ENCODE measurements around the gene GABPB1. TPM values are rescaled to one million over a fixed set of nuclear protein-coding genes. Genes with fewer than 3 reads are reported as not detected.

Gene GABPB1
- total RNA-seq, 1 donor from 2014 or later: 12.0 TPM

DNA sequence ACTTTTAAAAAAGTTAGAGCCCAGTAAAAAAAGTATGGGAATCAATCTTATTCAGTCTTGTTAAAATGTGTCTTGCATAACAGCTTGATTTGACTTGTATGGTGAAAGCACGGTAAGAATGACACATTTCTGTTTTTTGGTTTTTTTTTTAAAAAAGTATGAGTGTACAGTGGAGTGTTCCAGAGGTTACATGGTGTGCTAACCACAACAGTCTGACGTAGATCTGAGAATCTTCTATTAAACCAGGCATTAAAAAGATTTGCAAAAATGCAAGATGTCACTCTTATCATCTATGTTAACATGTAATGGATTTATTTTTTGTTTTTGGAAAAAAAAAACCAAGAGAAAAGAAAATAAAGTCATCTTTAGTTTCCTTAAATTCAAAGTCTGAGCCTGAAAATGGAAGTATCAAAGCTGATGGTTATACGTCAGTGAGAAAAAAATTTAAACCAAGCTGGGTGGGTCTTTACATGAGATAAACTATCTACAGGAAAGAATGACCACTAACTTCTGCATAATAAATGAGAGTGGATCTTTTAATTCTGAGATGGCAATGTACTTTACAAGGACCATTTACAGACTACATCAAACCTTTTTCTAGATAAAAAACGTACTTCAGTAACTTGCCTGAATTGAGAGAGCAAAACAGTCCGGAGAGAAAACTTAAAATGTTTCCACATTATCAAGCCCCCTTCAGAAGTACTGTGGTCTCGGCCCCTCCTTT, 1.6 kb downstream of the GABPB1 start:
- no peak for DNase-seq (ENCODE audit: low spot score)
- intact Hi-C loops (cut with DNase I): loop anchor here (10.0 kb wide), 1 partner anchor 551 kb away; the partner anchor contains the start of gene AP4E1

- no peak for DNase-seq (ENCODE audit: low spot score)
- intact Hi-C loops (cut with DNase I): loop anchor here (10.0 kb wide), 1 partner anchor 554 kb away; the partner anchor contains the start of gene AP4E1
Measured at GRCh38 chr15:50350621-50351020, 4.4 kb downstream of the GABPB1 start.

DNA sequence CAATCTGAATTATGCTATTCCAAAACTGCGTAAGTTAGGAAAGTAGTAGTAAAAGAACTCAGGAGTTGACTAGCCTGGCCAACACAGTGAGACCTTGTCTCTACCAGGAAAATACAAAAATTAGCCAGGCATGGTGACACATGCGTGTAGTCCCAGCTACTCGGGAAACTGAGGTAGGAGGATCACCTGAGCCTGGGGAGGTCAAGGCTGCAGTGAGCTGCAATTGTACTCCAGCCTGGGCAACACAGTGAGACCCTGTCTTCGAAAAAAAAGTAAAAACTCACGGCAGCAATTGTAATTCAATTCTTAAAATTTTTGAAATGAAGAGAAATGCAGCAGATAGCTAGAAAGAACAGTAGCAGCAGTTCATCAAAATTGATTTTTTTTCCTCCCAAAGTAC, 9.7 kb downstream of the GABPB1 start:
- DNase-seq (ENCODE audit: low spot score): no peak
- intact Hi-C loops (cut with DNase I): no loop called here

GRCh38 chr15:50344006-50344464, 11.0 kb downstream of the GABPB1 start:
- no peak for DNase-seq (ENCODE audit: low spot score)
- intact Hi-C loops (cut with DNase I): no loop called here

- intact Hi-C loops (cut with DNase I): no loop called here
- no peak for DNase-seq (ENCODE audit: low spot score)
Measured at GRCh38 chr15:50341616-50342136, 13.3 kb downstream of the GABPB1 start.

DNA sequence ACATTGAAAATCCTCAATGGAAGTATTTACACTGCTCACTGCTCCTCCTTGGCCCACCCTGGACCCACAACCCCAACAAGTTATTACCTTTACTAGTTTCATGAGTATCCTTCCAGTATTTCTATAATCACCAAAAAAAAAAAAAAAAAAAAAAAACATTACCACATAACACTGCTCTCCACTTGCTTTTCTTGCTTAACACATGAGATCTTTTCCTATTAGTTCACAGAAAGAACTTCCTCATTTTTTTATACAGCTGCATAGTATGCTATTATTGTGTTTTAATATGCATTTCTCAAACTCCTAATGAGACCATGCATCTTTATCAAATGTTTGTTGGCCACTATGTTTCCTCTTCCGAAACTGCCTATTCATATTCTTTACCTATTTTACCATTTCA, 14.6 kb downstream of the GABPB1 start:
- no peak for DNase-seq (ENCODE audit: low spot score)
- intact Hi-C loops (cut with DNase I): no loop called here

- DNase-seq (ENCODE audit: low spot score): no peak
- intact Hi-C loops (cut with DNase I): no loop called here
Measured at GRCh38 chr15:50339717-50340116, 15.3 kb downstream of the GABPB1 start.

GRCh38 chr15:50335251-50335650, 19.7 kb downstream of the GABPB1 start:
- intact Hi-C loops (cut with DNase I): no loop called here
- DNase-seq (ENCODE audit: low spot score): no peak

DNA sequence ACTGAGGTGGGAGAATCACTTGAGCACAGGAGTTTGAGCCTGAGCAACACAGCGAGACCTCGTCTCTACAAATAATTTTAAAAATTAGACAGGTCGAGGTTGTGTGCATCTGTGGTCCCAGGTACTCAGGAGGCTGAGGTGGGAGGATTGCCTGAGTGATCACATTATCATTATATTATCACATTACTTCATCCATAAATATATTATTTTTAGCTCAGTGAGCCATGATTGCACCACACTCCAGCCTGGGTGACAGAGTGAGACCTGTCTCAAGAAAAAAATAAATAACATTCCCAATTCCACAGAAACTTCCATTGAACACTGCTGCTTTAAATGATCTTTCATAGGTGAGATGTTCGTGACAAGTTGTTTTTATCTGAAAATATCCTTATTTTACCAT, 21.8 kb downstream of the GABPB1 start:
- DNase-seq (ENCODE audit: low spot score): no peak
- intact Hi-C loops (cut with DNase I): no loop called here

DNA sequence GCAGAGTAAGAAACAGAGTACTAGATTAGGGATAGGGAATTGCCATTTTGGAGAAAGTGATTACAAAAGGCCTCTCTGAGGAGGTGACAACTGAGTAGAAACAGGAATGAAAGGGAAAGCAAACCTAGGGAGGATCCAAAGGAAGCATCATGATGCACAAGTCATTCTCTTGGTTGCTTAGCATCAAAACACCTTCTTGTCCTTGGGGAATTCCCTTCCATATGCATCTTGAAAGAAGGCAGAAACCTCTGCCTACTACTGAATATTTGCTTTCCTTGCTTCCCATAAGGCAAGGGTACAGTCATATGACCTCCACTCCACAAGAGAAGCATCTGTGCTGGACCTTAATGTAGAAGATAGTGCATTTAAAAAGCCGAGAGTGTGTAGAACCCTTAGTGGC, 24.1 kb downstream of the GABPB1 start:
- intact Hi-C loops (cut with DNase I): no loop called here
- DNase-seq (ENCODE audit: low spot score): no peak

DNA sequence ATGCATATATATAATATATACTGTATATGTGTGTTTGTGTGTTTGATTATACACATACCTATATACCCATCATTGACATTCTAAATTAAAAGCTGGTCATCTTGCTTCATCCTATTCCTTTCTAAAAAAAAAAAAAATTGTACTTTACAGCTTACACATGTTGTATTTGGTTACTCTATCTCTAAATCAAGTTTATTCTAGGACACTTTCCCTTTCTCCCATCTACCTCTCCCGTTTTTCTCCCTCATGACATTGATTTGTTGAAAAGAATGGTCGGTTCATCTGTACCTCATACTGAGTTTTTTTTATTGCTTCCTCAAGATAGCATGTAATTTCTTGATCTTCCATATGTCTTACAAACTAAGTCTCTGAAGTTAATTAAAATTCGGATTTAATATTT, 26.9 kb downstream of the GABPB1 start:
- intact Hi-C loops (cut with DNase I): no loop called here
- no peak for DNase-seq (ENCODE audit: low spot score)

DNA sequence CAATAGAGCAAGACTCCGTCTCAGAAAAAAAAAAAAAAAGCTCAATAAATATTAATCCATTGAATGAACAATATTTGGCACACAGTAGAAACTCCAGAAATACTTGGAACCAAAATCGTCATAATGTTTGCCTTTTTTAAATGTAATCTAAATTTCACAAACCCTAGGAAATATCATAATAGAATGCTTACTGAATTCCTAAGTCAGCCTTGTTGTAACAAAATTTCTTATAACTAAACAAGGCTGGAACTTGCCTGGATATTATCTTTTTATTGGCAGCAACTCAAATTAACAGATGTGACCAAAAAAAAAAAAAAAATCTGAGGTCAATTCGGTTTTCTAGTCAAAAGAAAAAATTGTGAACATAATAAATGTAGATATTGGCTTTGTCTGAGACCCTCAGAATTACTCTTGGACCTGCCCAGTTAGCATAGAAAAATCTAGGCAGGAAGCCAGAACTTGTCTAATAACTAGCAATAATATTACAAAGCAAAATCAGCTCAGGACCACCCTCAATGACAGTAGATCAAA, 33.3 kb downstream of the GABPB1 start:
- intact Hi-C loops (cut with DNase I): no loop called here
- DNase-seq (ENCODE audit: low spot score): no peak

- DNase-seq (ENCODE audit: low spot score): no peak
- intact Hi-C loops (cut with DNase I): no loop called here
Measured at GRCh38 chr15:50320504-50320903, 34.5 kb downstream of the GABPB1 start.

DNA sequence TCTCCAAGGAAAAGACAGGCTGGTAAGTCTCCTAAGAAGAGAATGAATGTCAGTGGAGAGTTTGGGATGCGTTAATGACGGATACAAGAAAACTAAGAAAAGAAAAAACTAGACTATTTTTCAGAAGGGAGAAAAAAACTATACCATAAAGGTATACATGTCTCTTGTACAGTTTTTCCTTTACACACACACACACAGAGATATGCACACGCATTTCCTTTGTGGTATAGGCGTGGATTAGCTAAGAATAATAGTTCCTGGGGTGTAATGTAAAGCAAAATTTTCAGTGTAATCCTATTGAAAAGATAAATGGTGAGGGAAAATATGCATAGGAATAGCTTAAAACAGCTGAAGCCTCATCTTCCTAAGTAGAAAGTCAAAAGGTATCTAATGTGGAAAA, 36.3 kb downstream of the GABPB1 start:
- intact Hi-C loops (cut with DNase I): no loop called here
- no peak for DNase-seq (ENCODE audit: low spot score)

- intact Hi-C loops (cut with DNase I): no loop called here
- DNase-seq (ENCODE audit: low spot score): no peak
Measured at GRCh38 chr15:50315814-50316630, 39.0 kb downstream of the GABPB1 start.

DNA sequence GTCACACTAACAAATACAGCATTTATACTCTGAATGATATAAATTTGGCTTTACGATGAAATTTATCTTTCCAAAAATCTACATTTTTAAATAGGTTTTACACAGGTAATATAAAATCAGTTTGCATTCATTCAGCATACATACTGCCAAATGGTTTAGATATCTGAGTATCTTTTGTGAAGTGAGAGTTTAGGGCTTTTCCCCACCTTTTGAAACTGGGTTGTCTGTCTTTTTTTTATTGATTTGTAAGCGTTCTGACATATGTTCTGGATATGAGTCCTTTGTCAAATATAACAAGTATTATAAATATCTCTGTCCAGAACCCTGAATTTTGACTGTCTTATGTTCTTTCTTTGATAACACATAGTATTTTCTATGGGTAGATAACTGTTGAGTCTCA, 42.4 kb downstream of the GABPB1 start:
- DNase-seq (ENCODE audit: low spot score): no peak
- intact Hi-C loops (cut with DNase I): no loop called here

DNA sequence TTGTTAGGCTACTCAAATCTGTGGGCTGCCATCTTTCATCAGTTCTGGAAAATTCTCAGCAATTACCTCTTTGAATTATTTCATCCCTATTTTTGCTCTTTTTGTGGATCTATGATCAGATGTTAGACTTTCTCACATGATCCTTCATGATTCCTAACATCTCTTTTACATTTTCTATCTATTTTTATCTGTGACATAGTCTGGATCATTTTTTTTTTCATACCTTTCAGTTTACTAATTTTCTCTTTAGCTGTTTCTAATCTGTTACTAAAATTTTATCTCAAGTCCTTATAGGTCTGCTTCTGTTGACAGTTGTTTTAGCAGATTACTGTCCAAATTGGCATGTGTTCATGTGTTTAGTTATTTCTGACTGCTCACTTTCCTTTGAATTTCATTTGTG, 47.2 kb downstream of the GABPB1 start:
- intact Hi-C loops (cut with DNase I): no loop called here
- DNase-seq (ENCODE audit: low spot score): no peak

GRCh38 chr15:50304836-50305235, 50.2 kb downstream of the GABPB1 start:
- intact Hi-C loops (cut with DNase I): no loop called here
- DNase-seq (ENCODE audit: low spot score): no peak

GRCh38 chr15:50302581-50302980, 52.4 kb downstream of the GABPB1 start:
- intact Hi-C loops (cut with DNase I): no loop called here
- no peak for DNase-seq (ENCODE audit: low spot score)

- no peak for DNase-seq (ENCODE audit: low spot score)
- intact Hi-C loops (cut with DNase I): no loop called here
Measured at GRCh38 chr15:50298340-50298739, 56.7 kb downstream of the GABPB1 start.
